ES-I3 (cell line): Measurements from ENCODE around the gene SLPI.

Experiments
- H3K36me3 ChIP-seq: 2 replicates; pipeline ENCODE4 v1.6.1; 2013; ENCODE audit warnings: mild to moderate bottlenecking, low read length, control low read depth, moderate library complexity; ENCODE audit not compliant: insufficient read depth
- H3K4me1 ChIP-seq: 2 replicates; pipeline ENCODE4 v1.6.1; 2013; ENCODE audit warnings: mild to moderate bottlenecking, control low read depth, low read length; ENCODE audit not compliant: insufficient read depth
- H3K9ac ChIP-seq: 2 replicates; pipeline ENCODE4 v1.6.1; 2013; ENCODE audit warnings: low read depth, mild to moderate bottlenecking, low read length, moderate library complexity
- H3K9me3 ChIP-seq: 2 replicates; pipeline ENCODE4 v1.6.1; 2013; ENCODE audit warnings: mild to moderate bottlenecking, low read length, moderate library complexity; ENCODE audit not compliant: control insufficient read depth, insufficient read depth

SLPI gene

DNA sequence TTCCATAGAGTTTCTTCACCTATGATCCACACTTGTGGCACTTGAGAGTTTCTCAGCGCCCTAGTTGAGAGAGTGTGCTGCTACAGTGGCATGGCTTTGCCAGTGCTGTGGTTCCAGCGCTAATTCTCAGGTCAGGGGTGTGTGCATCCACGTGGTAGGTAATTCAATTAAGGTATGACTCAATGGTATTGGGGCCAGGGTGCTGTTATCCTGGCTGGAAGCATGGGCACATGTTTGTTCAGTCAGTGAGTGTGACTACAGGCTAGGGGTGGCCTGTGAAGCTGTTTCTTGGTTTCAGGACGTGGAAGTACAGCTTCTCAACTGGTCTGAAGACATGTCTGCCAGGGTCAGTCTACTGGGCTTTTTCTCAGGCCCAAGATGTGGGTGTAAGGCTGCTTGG, 36.2 kb downstream of the SLPI start:
- H3K4me1 ChIP-seq: no peaks in the 10 kb centered on the region
- H3K36me3 ChIP-seq: no peaks in the 10 kb centered on the region
- H3K9ac ChIP-seq: no peak overlapping the region
- no peaks in the 10 kb centered on the region for H3K9me3 ChIP-seq

DNA sequence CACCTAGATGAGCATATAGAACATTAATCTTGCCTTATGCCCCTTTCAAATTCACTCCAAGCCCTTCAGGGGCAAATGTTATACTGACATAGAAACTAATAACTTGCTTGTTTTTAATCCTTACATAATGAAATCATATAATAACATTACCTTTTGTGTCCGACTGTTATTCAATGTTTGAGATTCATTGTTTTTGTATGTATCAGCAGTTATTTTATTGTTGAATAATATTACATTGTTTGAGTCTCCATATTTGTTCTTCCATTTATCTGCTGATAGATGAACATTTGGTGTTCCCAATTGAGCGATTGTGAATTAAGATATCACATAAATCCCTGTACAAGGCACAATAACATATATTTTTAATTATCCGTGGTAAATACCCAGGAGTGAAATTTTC, 41.5 kb downstream of the SLPI start:
- Histone ChIP-seq H3K9me3 (no peaks in the 10 kb centered on the region), H3K9ac (no peak overlapping the region), H3K36me3 (no peaks in the 10 kb centered on the region), H3K4me1 (peaks cover 14% of the 10 kb centered on the region)

DNA sequence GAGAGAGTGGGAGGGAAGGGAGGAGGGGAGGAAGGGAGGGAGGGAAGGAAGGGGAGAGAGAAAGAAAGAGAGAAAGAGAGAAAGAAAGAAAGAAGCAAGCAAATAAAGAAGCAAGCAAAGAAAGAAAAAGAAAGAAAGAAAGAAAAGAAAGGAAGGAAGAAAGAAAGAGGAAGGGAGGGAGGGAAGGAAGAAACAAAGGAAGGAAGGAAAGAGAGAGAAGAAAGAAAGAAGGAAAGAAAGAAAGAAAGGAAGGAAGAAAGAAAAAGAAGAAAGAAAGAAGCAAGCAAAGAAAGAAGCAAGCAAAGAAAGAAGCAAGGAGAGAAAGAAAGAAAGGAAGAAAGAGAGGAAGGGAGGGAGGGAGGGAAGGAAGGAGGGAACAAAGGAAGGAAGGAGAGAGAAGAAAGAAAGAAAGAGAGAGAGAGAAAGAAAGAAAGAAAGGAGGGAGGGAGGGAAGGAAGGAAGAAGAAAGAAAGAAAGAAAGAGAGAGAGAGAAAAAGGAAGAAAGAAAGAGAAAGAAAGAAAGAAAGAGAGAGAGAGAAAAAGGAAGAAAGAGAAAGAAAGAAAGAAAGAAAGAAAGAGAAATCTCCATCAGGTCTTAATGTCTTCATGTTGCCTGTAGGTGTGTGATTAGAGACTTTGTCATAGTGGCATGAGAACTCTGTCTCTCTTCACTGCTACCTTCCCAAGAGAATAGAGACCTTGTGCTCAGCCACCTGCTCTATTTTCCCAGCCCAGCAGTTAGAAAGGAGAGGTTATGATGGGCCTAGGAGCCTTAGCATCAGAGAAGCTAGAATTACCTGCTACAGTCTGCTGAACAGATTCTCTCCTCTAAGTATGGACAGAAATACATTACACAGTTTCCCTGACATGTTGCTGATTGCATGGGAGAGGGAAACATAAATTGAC, 42.5 kb downstream of the SLPI start:
- Histone ChIP-seq H3K36me3 (no peaks in the 10 kb centered on the region), H3K9me3 (no peaks in the 10 kb centered on the region), H3K4me1 (peaks cover 19% of the 10 kb centered on the region), H3K9ac (no peak overlapping the region)

DNA sequence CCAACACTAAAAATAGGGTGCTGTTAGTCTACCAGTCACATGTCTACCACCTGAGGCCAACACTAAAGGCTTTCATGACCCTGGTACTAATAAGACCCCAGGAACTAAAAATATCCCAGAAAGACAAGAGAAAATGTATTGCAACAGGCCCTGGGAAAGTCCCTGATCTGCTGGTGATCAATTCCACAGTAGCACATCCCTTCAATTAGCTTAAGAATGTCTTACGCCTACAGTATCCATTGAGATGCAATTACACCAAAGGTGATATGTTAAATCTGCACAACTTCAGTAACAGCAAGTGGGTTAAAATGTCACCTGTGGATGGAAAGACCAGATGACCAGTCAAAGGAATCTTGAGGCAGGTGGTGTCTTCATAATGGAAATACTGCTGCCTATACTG, 44.4 kb downstream of the SLPI start:
- Histone ChIP-seq H3K9me3 (no peaks in the 10 kb centered on the region), H3K9ac (no peak overlapping the region), H3K4me1 (peaks cover 26% of the 10 kb centered on the region), H3K36me3 (no peaks in the 10 kb centered on the region)

DNA sequence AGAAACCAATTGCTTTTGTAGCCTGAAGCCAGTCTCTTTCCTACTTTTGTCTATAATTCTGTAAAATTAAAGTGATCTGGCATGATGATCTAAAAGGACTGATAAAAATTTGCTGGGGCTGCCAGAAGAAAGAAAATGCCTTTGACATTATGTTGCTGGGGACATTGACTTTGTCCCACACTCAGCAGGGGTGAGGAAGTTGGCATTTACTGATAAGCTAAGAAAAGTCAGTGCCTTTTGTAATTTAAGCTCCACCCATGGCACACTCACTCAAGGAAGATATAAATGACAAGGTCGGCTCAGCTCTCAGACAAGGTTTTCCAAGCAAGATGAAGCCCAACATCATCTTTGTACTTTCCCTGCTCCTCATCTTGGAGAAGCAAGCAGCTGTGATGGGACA, 47.6 kb downstream of the SLPI start, which contains the start of gene SEMG1:
Gene SEMG1 (plus strand): TSS at position 309 of the 400 bp plus-strand sequence. CDS start 21 bp downstream, at position 330.
- no peaks in the 10 kb centered on the region for H3K36me3 ChIP-seq
- no peak within 1 kb of the TSS for H3K9ac ChIP-seq
- H3K4me1 ChIP-seq: peaks cover 26% of the 10 kb centered on the region
- H3K9me3 ChIP-seq: no peaks in the 10 kb centered on the region
